Smooth muscle cell (in vitro differentiated cells): ENCODE measurements around the gene PFKL. TPM values are rescaled to one million over a fixed set of nuclear protein-coding genes. Genes with fewer than 3 reads are reported as not detected.

Experiments
- DNase-seq: peaks from one replicate; lab custom pipeline; 2025; ENCODE audit not compliant: unreplicated experiment; lab: John Stamatoyannopoulos, UW
- H2AFZ ChIP-seq: fragments of 200-600 bp; sonication (generic); 2 replicates; pipeline ENCODE4 v1.6.0; 2016; ENCODE audit warnings: antibody characterized with exemption, low read depth, mild to moderate bottlenecking
- H3F3A ChIP-seq: fragments of 200-600 bp; sonication (generic); 2 replicates; pipeline ENCODE4 v1.6.0; 2017; ENCODE audit warnings: antibody characterized with exemption, low read depth
- H3K27ac ChIP-seq: fragments of 200-600 bp; sonication (generic); 2 replicates; pipeline ENCODE4 v1.5.1; 2016; ENCODE audit warnings: low read depth, mild to moderate bottlenecking
- H3K27me3 ChIP-seq: fragments of 200-600 bp; sonication (generic); 2 replicates; pipeline ENCODE4 v1.6.1; 2016; ENCODE audit warnings: low read depth, mild to moderate bottlenecking
- H3K36me3 ChIP-seq: fragments of 200-600 bp; sonication (generic); 2 replicates; pipeline ENCODE4 v1.5.1; 2016; ENCODE audit warnings: low read depth
- H3K4me1 ChIP-seq: fragments of 200-600 bp; sonication (generic); 2 replicates; pipeline ENCODE4 v1.5.1; 2016; ENCODE audit warnings: low read depth
- H3K4me2 ChIP-seq: fragments of 200-600 bp; sonication (generic); 2 replicates; pipeline ENCODE4 v1.6.0; 2016; ENCODE audit warnings: mild to moderate bottlenecking
- H3K4me3 ChIP-seq: fragments of 200-600 bp; sonication (generic); 2 replicates; pipeline ENCODE4 v1.5.1; 2016; ENCODE audit warnings: mild to moderate bottlenecking
- H3K79me2 ChIP-seq: fragments of 200-600 bp; sonication (generic); 2 replicates; pipeline ENCODE4 v1.6.0; 2016; ENCODE audit warnings: low read depth, mild to moderate bottlenecking
- H3K9ac ChIP-seq: fragments of 200-600 bp; sonication (generic); 2 replicates; pipeline ENCODE4 v1.6.0; 2016; ENCODE audit warnings: low read depth
- H3K9me3 ChIP-seq: fragments of 200-600 bp; sonication (generic); replicated peaks from 2 replicates; pipeline ENCODE4 v1.5.1; 2016; ENCODE audit warnings: low read depth
- H4K20me1 ChIP-seq: fragments of 200-600 bp; sonication (generic); 2 replicates; pipeline ENCODE4 v1.6.0; 2016; ENCODE audit warnings: low read depth
- CTCF ChIP-seq: fragments of 200-600 bp; sonication (generic); IDR thresholded peaks from 2 replicates; pipeline ENCODE4 v1.5.1; 2017; ENCODE audit warnings: borderline replicate concordance, mild to moderate bottlenecking, antibody characterized with exemption; ENCODE audit not compliant: insufficient read depth, poor library complexity, severe bottlenecking
- WGBS: methylation state at CpG from one replicate; pipeline ENCODE4 v1.1.7; 2016; ENCODE audit warnings: low lambda C conversion rate; 5-methylcytosine and 5-hydroxymethylcytosine counted together
- polyA plus RNA-seq: library from polyadenylated mRNA; unstranded; fragments of >200 nt; fragmentation: Nextera tagmentation; extraction: Ambion mirVana; gene quantifications from 2 replicates; pipeline ENCODE4 v1.2.1, GENCODE V29; 2016
- total RNA-seq: library from RNA; depleted of rRNA; stranded (reverse); fragments of >200 nt; gene quantifications from 2 replicates; pipeline ENCODE4 v1.2.3, GENCODE V29; 2014

PFKL gene
- total and polyA plus RNA-seq, 2 experiments from 2014 or later, result 51.4 to 162 TPM

GRCh38 chr21:44260791-44261631 is 38.8 kb upstream of the PFKL start:
- H3F3A ChIP-seq, result no peaks in the 10 kb centered on the region
- no peak overlapping the region for H3K9ac ChIP-seq
- no peak overlapping the region for H2AFZ ChIP-seq
- H3K4me1 ChIP-seq, result peaks cover 8% of the 10 kb centered on the region
- no peak overlapping the region for H3K27ac ChIP-seq
- no peak overlapping the region for H3K4me3 ChIP-seq
- H3K79me2 ChIP-seq, result no peaks in the 10 kb centered on the region
- no peaks in the 10 kb centered on the region for H3K9me3 ChIP-seq
- H3K4me2 ChIP-seq, result no peak overlapping the region
- H4K20me1 ChIP-seq, result no peaks in the 10 kb centered on the region
- no peak for DNase-seq
- H3K27me3 ChIP-seq, result no peaks in the 10 kb centered on the region
- 82% methylated on average over 18 of the region's 19 CpGs for WGBS
- no peak for TF ChIP-seq CTCF
- H3K36me3 ChIP-seq, result no peaks in the 10 kb centered on the region

- no peak for DNase-seq
- Histone ChIP-seq H4K20me1 (no peaks in the 10 kb centered on the region), H2AFZ (no peak within 1 kb of the TSS), H3K4me3 (no peak within 1 kb of the TSS), H3K4me1 (peaks cover 8% of the 10 kb centered on the region), H3K4me2 (no peak within 1 kb of the TSS), H3K27me3 (no peaks in the 10 kb centered on the region), H3K79me2 (no peaks in the 10 kb centered on the region), H3F3A (no peaks in the 10 kb centered on the region), H3K9ac (no peak within 1 kb of the TSS), H3K9me3 (no peaks in the 10 kb centered on the region), H3K27ac (no peak within 1 kb of the TSS), H3K36me3 (no peaks in the 10 kb centered on the region)
- 89% methylated on average over 7 of the region's 19 CpGs for WGBS
- TF ChIP-seq CTCF, result no peak
Observed at GRCh38 chr21:44261675-44262295, 38.1 kb upstream of the PFKL start, which contains the start of gene DNMT3L. DNMT3L (minus strand) TSS chr21:44261897; CDS start chr21:44261259, 638 bp downstream.

- no peaks in the 10 kb centered on the region for H4K20me1 ChIP-seq
- H3K27me3 ChIP-seq, result no peaks in the 10 kb centered on the region
- H2AFZ ChIP-seq, result no peak overlapping the region
- no peaks in the 10 kb centered on the region for H3K9me3 ChIP-seq
- TF ChIP-seq CTCF, result no peak
- H3K36me3 ChIP-seq, result no peaks in the 10 kb centered on the region
- H3F3A ChIP-seq, result no peaks in the 10 kb centered on the region
- DNase-seq, result no peak
- no peak overlapping the region for H3K4me2 ChIP-seq
- no peak overlapping the region for H3K27ac ChIP-seq
- H3K9ac ChIP-seq, result no peak overlapping the region
- no peak overlapping the region for H3K4me3 ChIP-seq
- 100% methylated on average over 3 of the region's 12 CpGs for WGBS
- H3K79me2 ChIP-seq, result no peaks in the 10 kb centered on the region
- H3K4me1 ChIP-seq, result peaks cover 8% of the 10 kb centered on the region
Observed at GRCh38 chr21:44262338-44263056, 37.4 kb upstream of the PFKL start.
